Neutrophil (primary cell): Measurements from ENCODE around the gene GORAB.

ENCODE experiments used
- H3K27ac ChIP-seq: fragments of 200-600 bp; sonication (generic); 2 replicates; pipeline ENCODE4 v1.5.1; 2016; ENCODE audit warnings: mild to moderate bottlenecking, moderate library complexity
- H3K27me3 ChIP-seq: fragments of 200-600 bp; sonication (generic); 2 replicates; pipeline ENCODE4 v1.6.0; 2016; ENCODE audit warnings: mild to moderate bottlenecking
- H3K36me3 ChIP-seq: fragments of 200-600 bp; sonication (generic); 2 replicates; pipeline ENCODE4 v1.5.1; 2017
- H3K4me1 ChIP-seq, 2 experiments: fragments of 200-600 bp in 1 of 2; sonication (generic) in 1 of 2; 1 replicate in 1 of 2; 2 replicates in 1 of 2; pipeline versions ENCODE4 v1.5.1 to v1.6.1; 2013 to 2016; ENCODE audit warnings: low read depth in 1 of 2, low read length in 1 of 2, mild to moderate bottlenecking in 1 of 2, moderate library complexity in 1 of 2; ENCODE audit not compliant: control insufficient read depth in 1 of 2, insufficient read depth in 1 of 2
- H3K4me3 ChIP-seq, 2 experiments: fragments of 200-600 bp in 1 of 2; sonication (generic) in 1 of 2; 1 replicate in 1 of 2; 2 replicates in 1 of 2; pipeline ENCODE4 v1.5.1; 2013 to 2016; ENCODE audit warnings: low read depth in 1 of 2, low read length in 1 of 2, mild to moderate bottlenecking in 1 of 2, moderate library complexity in 1 of 2
- H3K9me3 ChIP-seq: fragments of 200-600 bp; sonication (generic); 2 replicates; pipeline ENCODE4 v1.5.1; 2016
- CTCF ChIP-seq: fragments of 200-600 bp; sonication (generic); IDR thresholded peaks from 2 replicates; pipeline ENCODE4 v1.5.1; 2016; ENCODE audit warnings: antibody characterized with exemption

Gene GORAB

GRCh38 chr1:170562646-170563338 is 30.8 kb downstream of the GORAB start:
- no peak overlapping the region for H3K4me3 ChIP-seq
- H3K27ac ChIP-seq, result no peak overlapping the region
- no peaks in the 10 kb centered on the region for H3K9me3 ChIP-seq
- H3K36me3 ChIP-seq, result no peaks in the 10 kb centered on the region
- no peaks in the 10 kb centered on the region for H3K4me1 ChIP-seq
- TF ChIP-seq CTCF, result no peak
- no peaks in the 10 kb centered on the region for H3K27me3 ChIP-seq

- Histone ChIP-seq H3K4me3 (no peak overlapping the region), H3K4me1 (no peaks in the 10 kb centered on the region), H3K36me3 (no peaks in the 10 kb centered on the region), H3K27ac (no peak overlapping the region), H3K27me3 (no peaks in the 10 kb centered on the region), H3K9me3 (no peaks in the 10 kb centered on the region)
- TF ChIP-seq CTCF, result no peak
Observed at GRCh38 chr1:170567214-170567613, 35.2 kb downstream of the GORAB start.

- no peak for TF ChIP-seq CTCF
- Histone ChIP-seq H3K4me1 (no peaks in the 10 kb centered on the region), H3K27ac (no peak overlapping the region), H3K4me3 (no peak overlapping the region), H3K9me3 (no peaks in the 10 kb centered on the region), H3K36me3 (no peaks in the 10 kb centered on the region), H3K27me3 (no peaks in the 10 kb centered on the region)
Observed at GRCh38 chr1:170568197-170568596, 36.2 kb downstream of the GORAB start.

- TF ChIP-seq CTCF, result no peak
Observed at GRCh38 chr1:170576980-170577379, 45.0 kb downstream of the GORAB start.

GRCh38 chr1:170578359-170578758 is 46.4 kb downstream of the GORAB start:
- H3K4me3 ChIP-seq, result no peak overlapping the region
- no peak for TF ChIP-seq CTCF
- H3K27me3 ChIP-seq, result no peaks in the 10 kb centered on the region
- no peaks in the 10 kb centered on the region for H3K9me3 ChIP-seq
- H3K4me1 ChIP-seq, result peaks cover 0 to 17% of the 10 kb centered on the region in 2 experiments
- no peaks in the 10 kb centered on the region for H3K36me3 ChIP-seq
- no peak overlapping the region for H3K27ac ChIP-seq

More at GRCh38 chr1:170576980-170577379, 45.0 kb downstream of the GORAB start:
- Histone ChIP-seq H3K4me1 (peaks cover 0 to 17% of the 10 kb centered on the region in 2 experiments), H3K27me3 (no peaks in the 10 kb centered on the region), H3K4me3 (no peak overlapping the region), H3K27ac (no peak overlapping the region), H3K36me3 (no peaks in the 10 kb centered on the region), H3K9me3 (no peaks in the 10 kb centered on the region)
